GM18505 (cell line): ENCODE data around the gene NXF3.
"Not testable (repeated sequence)": the region's sequence is repeated elsewhere in the genome, so short reads cannot be mapped to it uniquely, and the experiment has no call there.

Experiments used
- ATAC-seq: cut with Tn5 transposase; IDR thresholded peaks from one replicate; pipeline ENCODE4 v1.9.1; 2021; ENCODE audit not compliant: unreplicated experiment
- POLR2A ChIP-seq: IDR thresholded peaks from 4 replicates; pipeline ENCODE4 v1.6.1; 2011; ENCODE audit warnings: borderline replicate concordance; ENCODE audit not compliant: insufficient read depth, insufficient read length; ENCODE audit errors: extremely low read depth

NXF3 gene

DNA sequence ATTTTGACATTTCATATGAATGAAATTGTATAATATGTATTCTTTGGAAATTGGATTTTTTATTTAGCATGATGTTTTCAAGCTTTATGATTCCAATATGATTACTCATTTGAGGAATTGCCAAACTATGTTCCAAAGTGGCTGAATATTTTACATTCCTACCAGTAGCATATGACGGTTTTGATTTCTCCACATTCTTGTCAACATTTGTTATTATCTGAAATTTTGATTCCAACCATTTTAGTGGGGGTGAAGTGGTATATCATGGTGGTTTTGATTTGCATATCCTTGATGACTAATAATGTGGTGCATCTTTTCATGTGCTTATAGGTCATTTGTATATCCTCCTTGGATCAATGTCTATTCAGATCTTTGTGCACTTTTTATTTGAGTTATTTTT lies 26.3 kb downstream of the NXF3 start:
- ATAC-seq = no peak

DNA sequence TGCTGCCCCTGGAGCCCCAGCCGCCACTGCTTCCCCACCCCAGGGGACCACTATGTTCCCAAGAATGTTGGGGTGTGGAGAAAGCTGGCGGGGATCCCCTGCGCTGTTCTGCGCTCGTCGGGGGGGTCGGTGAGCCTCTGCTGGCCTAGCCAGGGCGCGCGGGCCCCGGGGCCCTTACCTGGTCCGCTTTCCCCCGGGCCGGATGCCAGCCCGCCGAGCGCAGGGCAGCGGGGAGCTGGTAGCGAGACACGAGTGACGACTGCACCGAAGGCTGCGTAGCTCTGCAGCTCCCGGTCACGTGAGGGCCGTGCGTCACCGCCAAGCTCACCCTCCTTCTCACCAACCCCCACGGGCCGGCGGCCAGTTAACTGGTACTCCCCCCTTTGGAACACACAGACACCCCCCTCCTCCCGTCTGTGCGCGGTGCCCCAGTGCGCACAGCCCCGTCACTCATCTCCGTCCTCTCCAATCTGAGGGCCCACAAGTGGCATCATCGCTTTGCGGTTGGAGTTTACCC lies 29.0 kb downstream of the NXF3 start, which contains the start of gene BEX1:
Gene BEX1, minus strand, starts transcription at position 254 of the 517 bp plus-strand sequence. CDS start 897 bp downstream, outside the sequence.
- TF ChIP-seq POLR2A = no peak
- no peak for ATAC-seq

More for the DNA sequence above, 26.3 kb downstream of the NXF3 start:
- no peak for TF ChIP-seq POLR2A

DNA sequence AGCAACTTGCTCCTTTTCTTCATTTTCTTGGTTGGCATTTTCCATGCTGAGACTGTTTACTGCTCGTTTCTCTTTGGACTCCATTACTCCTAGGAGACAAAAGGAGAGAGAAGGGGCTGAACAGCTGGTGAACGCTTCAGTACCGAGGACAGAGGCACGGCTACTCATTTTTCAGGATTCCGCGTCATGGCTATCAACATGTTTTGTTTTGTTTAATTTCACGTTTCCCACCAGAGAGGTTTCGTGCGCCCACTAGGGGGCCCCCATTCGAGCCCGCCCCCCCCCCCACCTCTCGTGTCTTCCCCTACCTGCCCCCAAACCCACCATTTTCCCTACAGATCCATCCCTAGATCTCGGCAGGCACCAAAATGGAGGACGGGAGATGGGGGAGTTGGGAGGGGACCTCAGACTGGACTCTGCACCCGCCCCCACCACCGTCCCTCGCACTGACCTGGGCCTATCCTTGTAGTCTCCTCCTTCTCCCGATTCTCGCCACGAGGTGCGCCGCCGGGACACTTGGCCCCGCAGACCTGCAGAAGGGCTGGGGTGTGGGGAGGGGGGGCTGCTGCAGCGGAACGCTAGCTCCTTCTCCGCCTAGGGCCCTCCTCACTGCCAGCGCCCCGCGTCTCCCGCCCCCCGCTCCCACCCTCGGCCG lies 29.6 kb downstream of the NXF3 start:
- TF ChIP-seq POLR2A = no peak
- ATAC-seq = no peak

DNA sequence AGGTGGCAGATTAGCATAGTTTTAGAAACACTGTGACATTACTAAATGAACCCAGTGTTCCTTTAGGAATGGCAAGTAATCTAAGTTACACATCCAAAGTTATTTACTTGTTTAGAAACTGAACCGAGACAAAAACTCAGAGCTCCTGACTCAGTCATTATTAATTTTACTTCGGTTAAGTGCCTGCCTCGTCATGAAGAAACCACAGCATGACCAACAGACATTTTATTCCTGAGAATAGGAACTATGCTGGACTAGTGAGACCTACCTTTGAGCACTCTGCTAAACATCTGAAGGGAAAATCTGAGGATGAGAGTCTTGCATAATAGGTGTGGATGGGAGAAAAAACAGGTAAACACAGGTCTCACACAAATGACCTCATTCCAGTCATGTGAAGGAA lies 31.5 kb downstream of the NXF3 start:
- TF ChIP-seq POLR2A = no peak
- ATAC-seq = no peak

DNA sequence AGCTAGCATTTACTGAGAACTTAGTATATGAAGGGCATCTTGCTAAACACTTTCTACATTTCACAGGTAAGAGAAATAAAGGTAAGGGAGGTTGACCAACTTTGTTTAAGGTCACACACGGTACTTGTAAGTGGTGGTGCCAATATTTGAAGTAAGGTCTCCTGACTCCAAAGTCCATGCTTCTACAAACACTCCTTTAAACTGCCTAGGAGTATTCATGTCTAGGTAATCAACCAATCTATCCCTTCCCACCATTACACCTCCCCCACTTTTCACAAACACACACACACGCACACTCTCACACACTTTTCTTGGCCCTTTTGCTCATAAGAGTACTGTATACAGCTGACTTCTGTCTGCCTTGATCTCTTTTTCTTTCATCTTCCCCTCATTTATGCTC lies 36.0 kb downstream of the NXF3 start:
- no peak for ATAC-seq
- TF ChIP-seq POLR2A = no peak

DNA sequence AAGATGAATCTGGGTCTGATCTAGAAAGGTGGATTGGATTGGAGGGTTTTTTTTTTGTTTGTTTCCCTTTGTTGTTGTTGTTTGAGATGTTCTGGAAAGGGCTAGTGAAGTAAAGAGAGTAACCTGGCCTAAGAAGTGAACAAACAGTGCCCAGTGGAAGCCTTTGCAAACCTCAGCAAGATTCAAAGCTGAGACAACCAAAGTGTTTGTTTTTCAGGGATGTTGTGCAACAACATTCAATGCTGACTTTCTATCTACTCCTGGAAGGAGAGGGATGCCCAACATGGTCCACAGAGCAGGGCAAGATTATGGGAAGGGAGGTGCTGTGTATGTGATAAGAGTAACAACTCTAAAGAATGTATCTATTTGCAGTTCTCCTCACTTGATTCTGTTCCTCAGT lies 40.3 kb downstream of the NXF3 start:
- no peak for ATAC-seq
- TF ChIP-seq POLR2A = no peak

DNA sequence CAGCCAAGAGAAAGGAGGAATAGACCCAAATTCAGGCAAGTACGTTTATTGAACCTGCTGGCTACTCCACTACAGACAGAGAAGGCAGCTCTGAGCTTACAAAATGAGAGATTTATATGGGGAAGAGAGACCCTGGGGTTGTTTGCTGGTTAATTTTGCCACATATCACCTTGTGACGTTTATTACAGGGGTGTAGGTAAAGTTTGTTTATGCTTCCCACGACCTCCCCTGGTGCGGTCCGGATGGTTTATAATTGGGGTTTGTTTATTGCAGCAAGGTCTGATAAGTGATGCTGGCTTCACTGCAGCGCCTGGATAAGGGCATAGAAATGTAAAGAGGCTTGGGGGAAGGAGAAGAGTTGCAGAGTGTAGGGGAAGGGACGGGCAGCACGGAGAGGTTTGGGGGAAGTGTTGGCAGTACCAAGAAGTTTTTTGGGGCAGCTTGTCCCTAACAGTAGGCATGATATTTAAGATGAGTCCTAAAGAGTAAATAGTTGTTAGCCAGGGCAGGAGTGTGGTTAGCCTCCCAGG lies 41.6 kb downstream of the NXF3 start:
- ATAC-seq = no peak
- no peak for TF ChIP-seq POLR2A

DNA sequence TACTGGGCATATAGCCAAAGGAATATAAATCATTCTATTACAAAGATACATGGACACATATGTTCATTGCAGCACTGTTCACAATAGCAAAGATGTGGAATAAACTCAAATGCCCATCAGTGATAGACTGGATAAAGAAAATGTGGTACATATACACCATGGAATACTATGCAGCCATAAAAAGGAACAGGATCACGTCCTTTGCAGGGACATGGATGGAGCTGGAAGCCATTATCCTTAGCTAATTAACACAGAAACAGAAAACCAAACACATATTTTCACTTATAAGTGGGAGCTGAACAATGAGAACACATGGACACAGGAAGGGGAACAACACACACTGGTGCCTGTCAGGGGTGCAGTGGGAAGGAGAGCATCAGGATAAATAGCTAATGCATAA lies 59.6 kb downstream of the NXF3 start:
- ATAC-seq = not testable (repeated sequence)
